Measurements from ENCODE around the gene IFNA16. TPM values are rescaled to one million over a fixed set of nuclear protein-coding genes. Genes with fewer than 3 reads are reported as not detected.
A peak's percentile ranks its signal among the peaks of the same experiment; 100 is the strongest.
"Not testable (repeated sequence)": the region's sequence is repeated elsewhere in the genome, so short reads cannot be mapped to it uniquely, and the experiment has no call there.

The IFNA16 gene
- polyA plus RNA-seq (2013), result not detected

GRCh38 chr9:21217211-21217610, at the start of gene IFNA16:
TSS of gene IFNA16 (minus strand) at chr9:21217311. CDS start at chr9:21217305, 6 bp downstream.
- CTCF ChIA-PET; H3K4me1 ChIP-seq (ENCODE audit: control extremely low read depth in 1 of 4, control insufficient read depth in 4 of 4, insufficient read depth in 4 of 4, low read length in 3 of 4); DNase-seq; H3K9me3 ChIP-seq (ENCODE audit: control extremely low read depth in 1 of 5, control insufficient read depth in 4 of 5, insufficient read depth in 2 of 5, low read depth in 1 of 5, low read length in 4 of 5); H3K4me3 ChIP-seq (ENCODE audit: control insufficient read depth in 1 of 7, extremely low read depth in 1 of 7, insufficient read depth in 4 of 7, low read depth in 2 of 7, low read length in 6 of 7); POLR2A ChIA-PET; H3K27ac ChIP-seq (ENCODE audit: insufficient read depth in 1 of 2, low read depth in 1 of 2, low read length in 2 of 2, poor library complexity in 1 of 2, severe bottlenecking in 2 of 2); H3K27me3 ChIP-seq (replicated peaks in 2 of 5; ENCODE audit: control insufficient read depth in 4 of 5, insufficient read depth in 5 of 5, low read length in 4 of 5); H3K36me3 ChIP-seq (ENCODE audit: control insufficient read depth in 4 of 4, insufficient read depth in 4 of 4, low read length in 3 of 4): not testable (repeated sequence)
- WGBS (ENCODE audit: insufficient coverage), result no CpG with 5 or more reads among the region's 1 CpG

DNA sequence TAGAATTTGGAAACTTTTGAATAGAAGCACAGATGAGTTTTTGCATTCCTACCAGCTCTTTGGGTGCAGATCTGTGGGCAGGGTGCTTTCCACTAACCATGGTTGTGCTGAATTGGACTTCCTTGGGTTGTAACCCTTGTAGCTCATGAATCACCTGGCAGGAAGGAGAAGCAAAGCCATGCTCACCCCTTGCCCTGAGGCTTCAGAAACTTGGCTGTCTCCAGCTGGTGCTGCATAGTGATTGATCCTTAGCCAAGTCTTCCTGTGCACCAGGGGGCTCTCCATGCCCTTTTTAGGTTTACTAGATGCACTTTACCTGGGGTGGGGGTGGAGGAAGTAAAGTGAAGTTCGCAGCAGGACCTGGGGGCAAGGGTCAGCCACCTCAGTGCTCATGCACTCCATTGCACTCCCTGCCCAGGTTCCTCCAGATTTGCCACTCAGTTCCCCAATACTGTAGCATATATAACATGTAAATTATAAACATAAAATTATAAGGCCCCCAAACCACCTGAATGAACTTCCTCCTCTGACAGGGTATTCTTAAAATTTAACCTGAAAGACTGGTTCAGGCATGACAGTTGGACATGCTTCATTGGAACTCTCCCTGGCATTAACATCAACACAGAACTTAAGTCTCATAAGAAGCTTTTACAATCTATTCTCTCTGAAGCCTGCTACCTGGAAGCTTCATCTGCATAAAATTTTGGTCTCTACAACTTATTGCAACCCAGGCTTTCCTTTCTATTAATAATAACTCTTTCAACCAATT, 48.5 kb upstream of the IFNA16 start:
- CTCF ChIA-PET, result interaction anchor here (0.8 to 5.1 kb wide), 4 partner anchors 10 to 525 kb away, joined by 3 to 32 read pairs (median 4); no protein-coding TSS in a partner anchor
- H3K36me3 ChIP-seq (ENCODE audit: control insufficient read depth in 4 of 4, insufficient read depth in 4 of 4, low read length in 3 of 4), result no peaks in the 10 kb centered on the region
- H3K9me3 ChIP-seq (ENCODE audit: control extremely low read depth in 1 of 5, control insufficient read depth in 4 of 5, insufficient read depth in 2 of 5, low read depth in 1 of 5, low read length in 4 of 5), result no peaks in the 10 kb centered on the region
- H3K27me3 ChIP-seq (replicated peaks in 2 of 5; ENCODE audit: control insufficient read depth in 4 of 5, insufficient read depth in 5 of 5, low read length in 4 of 5), result no peaks in the 10 kb centered on the region
- H3K4me1 ChIP-seq (ENCODE audit: control extremely low read depth in 1 of 4, control insufficient read depth in 4 of 4, insufficient read depth in 4 of 4, low read length in 3 of 4), result peaks cover 0 to 19% (median 12%) of the 10 kb centered on the region in 4 experiments
- no peak overlapping the region for H3K4me3 ChIP-seq (ENCODE audit: control insufficient read depth in 1 of 7, extremely low read depth in 1 of 7, insufficient read depth in 4 of 7, low read depth in 2 of 7, low read length in 6 of 7)
- DNase-seq, result no peak
- no peak overlapping the region for H3K27ac ChIP-seq (ENCODE audit: insufficient read depth in 1 of 2, low read depth in 1 of 2, low read length in 2 of 2, poor library complexity in 1 of 2, severe bottlenecking in 2 of 2)
- POLR2A ChIA-PET, result no interaction called here
- WGBS (ENCODE audit: insufficient coverage), result no CpG with 5 or more reads among the region's 1 CpG

DNA sequence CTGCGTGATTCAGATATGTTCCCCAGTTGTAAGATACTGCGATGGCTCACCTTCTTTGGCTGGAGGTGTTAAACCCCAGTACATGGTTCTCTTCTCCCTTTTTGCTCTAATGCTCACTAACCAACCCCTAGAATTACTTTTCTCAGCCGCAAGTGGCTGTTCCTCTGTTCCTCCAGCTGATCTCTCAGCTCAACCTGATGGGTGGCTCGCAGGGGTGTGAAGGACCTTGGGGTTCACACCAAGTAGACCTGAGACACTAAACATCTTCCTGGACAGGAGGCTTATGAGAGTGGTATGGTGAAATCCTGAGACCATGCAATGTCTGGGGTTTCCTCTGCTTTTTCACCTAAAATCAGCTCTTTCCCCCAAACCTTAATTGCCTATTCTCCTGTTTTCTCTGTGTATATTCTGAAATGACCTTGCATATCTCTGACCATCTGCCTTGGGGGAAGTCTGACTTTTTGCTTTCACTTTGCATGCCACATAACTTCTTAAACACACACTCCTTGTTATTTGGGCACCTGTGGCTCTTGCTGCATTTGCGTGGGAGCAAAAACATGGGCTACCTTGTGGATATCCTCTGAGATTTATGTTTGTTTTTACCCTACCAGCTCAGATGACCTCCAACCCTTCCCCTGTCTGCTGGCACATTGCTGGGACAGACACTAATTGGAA, 38.6 kb upstream of the IFNA16 start:
- Histone ChIP-seq H3K4me3 (ENCODE audit: control insufficient read depth in 1 of 7, extremely low read depth in 1 of 7, insufficient read depth in 4 of 7, low read depth in 2 of 7, low read length in 6 of 7) (peak overlapping the region in 1 of 7 experiments; percentile 45), H3K36me3 (ENCODE audit: control insufficient read depth in 4 of 4, insufficient read depth in 4 of 4, low read length in 3 of 4) (no peaks in the 10 kb centered on the region), H3K4me1 (ENCODE audit: control extremely low read depth in 1 of 4, control insufficient read depth in 4 of 4, insufficient read depth in 4 of 4, low read length in 3 of 4) (peaks cover 19 to 42% (median 31%) of the 10 kb centered on the region in 4 experiments), H3K27ac (ENCODE audit: insufficient read depth in 1 of 2, low read depth in 1 of 2, low read length in 2 of 2, poor library complexity in 1 of 2, severe bottlenecking in 2 of 2) (no peak overlapping the region), H3K9me3 (ENCODE audit: control extremely low read depth in 1 of 5, control insufficient read depth in 4 of 5, insufficient read depth in 2 of 5, low read depth in 1 of 5, low read length in 4 of 5) (no peaks in the 10 kb centered on the region), H3K27me3 (replicated peaks in 2 of 5; ENCODE audit: control insufficient read depth in 4 of 5, insufficient read depth in 5 of 5, low read length in 4 of 5) (no peaks in the 10 kb centered on the region)
- POLR2A ChIA-PET, result interaction anchor here (0.7 kb wide), 1 partner anchor 33 kb away, joined by 3 read pairs; no protein-coding TSS in a partner anchor
- peak in 2 of 3 donors; percentile 77 to 86 for DNase-seq
- CTCF ChIA-PET, result interaction anchor here (1.0 to 2.4 kb wide), 8 partner anchors 10 to 200 kb away, joined by 3 to 9 read pairs (median 4); no protein-coding TSS in a partner anchor
- WGBS (ENCODE audit: insufficient coverage), result 62% methylated on average over 5 of the region's 5 CpGs

- CTCF ChIA-PET, result interaction anchor here (0.8 to 5.6 kb wide), 29 partner anchors 10 to 319 kb away, joined by 3 to 54 read pairs (median 5); partner anchors contain the start of gene IFNA14
- peak; percentile 83 to 96 (median 93) for DNase-seq
- Histone ChIP-seq H3K36me3 (ENCODE audit: control insufficient read depth in 4 of 4, insufficient read depth in 4 of 4, low read length in 3 of 4) (no peaks in the 10 kb centered on the region), H3K4me3 (ENCODE audit: control insufficient read depth in 1 of 7, extremely low read depth in 1 of 7, insufficient read depth in 4 of 7, low read depth in 2 of 7, low read length in 6 of 7) (peak overlapping the region in 3 of 7 experiments; percentile 26 to 49 (median 26)), H3K27ac (ENCODE audit: insufficient read depth in 1 of 2, low read depth in 1 of 2, low read length in 2 of 2, poor library complexity in 1 of 2, severe bottlenecking in 2 of 2) (no peak overlapping the region), H3K4me1 (ENCODE audit: control extremely low read depth in 1 of 4, control insufficient read depth in 4 of 4, insufficient read depth in 4 of 4, low read length in 3 of 4) (peaks cover 19 to 42% (median 31%) of the 10 kb centered on the region in 4 experiments), H3K27me3 (replicated peaks in 2 of 5; ENCODE audit: control insufficient read depth in 4 of 5, insufficient read depth in 5 of 5, low read length in 4 of 5) (no peaks in the 10 kb centered on the region), H3K9me3 (ENCODE audit: control extremely low read depth in 1 of 5, control insufficient read depth in 4 of 5, insufficient read depth in 2 of 5, low read depth in 1 of 5, low read length in 4 of 5) (no peaks in the 10 kb centered on the region)
- POLR2A ChIA-PET, result interaction anchor here (0.6 to 0.7 kb wide), 3 partner anchors 86 to 315 kb away, joined by 3 to 4 read pairs (median 3); no protein-coding TSS in a partner anchor
- WGBS (ENCODE audit: insufficient coverage), result 0% methylated on average over 3 of the region's 3 CpGs
Measured at GRCh38 chr9:21252721-21253547, 35.8 kb upstream of the IFNA16 start.

GRCh38 chr9:21251638-21252037, 34.5 kb upstream of the IFNA16 start:
- CTCF ChIA-PET, result interaction anchor here (1.2 to 5.6 kb wide), 16 partner anchors 11 to 536 kb away, joined by 3 to 54 read pairs (median 7); partner anchors contain the start of gene IFNA14

GRCh38 chr9:21251190-21251589, 34.1 kb upstream of the IFNA16 start:
- POLR2A ChIA-PET, result no interaction called here
- WGBS (ENCODE audit: insufficient coverage), result 100% methylated on average over 1 of the region's 1 CpG

More at GRCh38 chr9:21251638-21252037, 34.5 kb upstream of the IFNA16 start:
- no peaks in the 10 kb centered on the region for H3K36me3 ChIP-seq (ENCODE audit: control insufficient read depth in 4 of 4, insufficient read depth in 4 of 4, low read length in 3 of 4)
- WGBS (ENCODE audit: insufficient coverage), result 98% methylated on average over 4 of the region's 4 CpGs
- no peaks in the 10 kb centered on the region for H3K9me3 ChIP-seq (ENCODE audit: control extremely low read depth in 1 of 5, control insufficient read depth in 4 of 5, insufficient read depth in 2 of 5, low read depth in 1 of 5, low read length in 4 of 5)
- DNase-seq, result no peak
- peaks cover 19 to 42% (median 31%) of the 10 kb centered on the region in 4 experiments for H3K4me1 ChIP-seq (ENCODE audit: control extremely low read depth in 1 of 4, control insufficient read depth in 4 of 4, insufficient read depth in 4 of 4, low read length in 3 of 4)
- no peaks in the 10 kb centered on the region for H3K27me3 ChIP-seq (replicated peaks in 2 of 5; ENCODE audit: control insufficient read depth in 4 of 5, insufficient read depth in 5 of 5, low read length in 4 of 5)
- H3K27ac ChIP-seq (ENCODE audit: insufficient read depth in 1 of 2, low read depth in 1 of 2, low read length in 2 of 2, poor library complexity in 1 of 2, severe bottlenecking in 2 of 2), result no peak overlapping the region
- no peak overlapping the region for H3K4me3 ChIP-seq (ENCODE audit: control insufficient read depth in 1 of 7, extremely low read depth in 1 of 7, insufficient read depth in 4 of 7, low read depth in 2 of 7, low read length in 6 of 7)
- POLR2A ChIA-PET, result no interaction called here

More at GRCh38 chr9:21251190-21251589, 34.1 kb upstream of the IFNA16 start:
- no peak overlapping the region for H3K4me3 ChIP-seq (ENCODE audit: control insufficient read depth in 1 of 7, extremely low read depth in 1 of 7, insufficient read depth in 4 of 7, low read depth in 2 of 7, low read length in 6 of 7)
- CTCF ChIA-PET, result interaction anchor here (1.2 to 5.6 kb wide), 9 partner anchors 11 to 537 kb away, joined by 3 to 54 read pairs (median 9); partner anchors contain the start of gene IFNA14
- no peak overlapping the region for H3K27ac ChIP-seq (ENCODE audit: insufficient read depth in 1 of 2, low read depth in 1 of 2, low read length in 2 of 2, poor library complexity in 1 of 2, severe bottlenecking in 2 of 2)
- no peaks in the 10 kb centered on the region for H3K27me3 ChIP-seq (replicated peaks in 2 of 5; ENCODE audit: control insufficient read depth in 4 of 5, insufficient read depth in 5 of 5, low read length in 4 of 5)
- H3K9me3 ChIP-seq (ENCODE audit: control extremely low read depth in 1 of 5, control insufficient read depth in 4 of 5, insufficient read depth in 2 of 5, low read depth in 1 of 5, low read length in 4 of 5), result no peaks in the 10 kb centered on the region
- DNase-seq, result no peak
- H3K36me3 ChIP-seq (ENCODE audit: control insufficient read depth in 4 of 4, insufficient read depth in 4 of 4, low read length in 3 of 4), result no peaks in the 10 kb centered on the region
- peaks cover 19 to 40% (median 29%) of the 10 kb centered on the region in 4 experiments for H3K4me1 ChIP-seq (ENCODE audit: control extremely low read depth in 1 of 4, control insufficient read depth in 4 of 4, insufficient read depth in 4 of 4, low read length in 3 of 4)

All from common myeloid progenitor, CD34-positive (primary cell).